HEK293 (cell line): ENCODE measurements around the gene TENT4A.

ENCODE experiments used
- CTCF ChIA-PET: fragments of 350-600 bp; formaldehyde crosslinking; extraction: SDS; loops from one replicate; lab custom pipeline; 2021; ENCODE audit warnings: antibody characterized with exemption; lab: Yijun Ruan, JAX
- POLR2A ChIA-PET: fragments of 300-600 bp; formaldehyde crosslinking; extraction: SDS; loops from one replicate; lab custom pipeline; 2020; ENCODE audit warnings: antibody characterized with exemption, inconsistent platforms; lab: Yijun Ruan, JAX
- H3K27ac ChIP-seq: fragments of 200-500 bp; sonication (Bioruptor generic); 2 replicates; pipeline ENCODE4 v1.5.1; 2014; ENCODE audit warnings: low read depth, low read length, control low read depth, inconsistent platforms; ENCODE audit errors: extremely low read depth
- H3K36me3 ChIP-seq, 2 experiments: fragments of 200-500 bp in 1 of 2; sonication (Bioruptor generic) in 1 of 2; 1 replicate in 1 of 2; 2 replicates in 1 of 2; pipeline ENCODE4 v1.5.1; 2014 to 2017; ENCODE audit warnings: inconsistent platforms in 2 of 2, low read length in 2 of 2; ENCODE audit not compliant: control insufficient read depth in 2 of 2, insufficient read depth in 1 of 2
- H3K4me1 ChIP-seq: fragments of 200-500 bp; sonication (Bioruptor generic); 2 replicates; pipeline ENCODE4 v1.5.1; 2014; ENCODE audit warnings: mild to moderate bottlenecking, low read length, inconsistent platforms; ENCODE audit not compliant: control insufficient read depth, insufficient read depth
- H3K4me3 ChIP-seq: 2 replicates; pipeline ENCODE4 v1.5.1; 2011; ENCODE audit warnings: low read depth, mild to moderate bottlenecking, control low read depth, low read length, moderate library complexity
- H3K9me3 ChIP-seq: fragments of 200-500 bp; sonication (Bioruptor generic); 2 replicates; pipeline ENCODE4 v1.5.1; 2014; ENCODE audit warnings: low read depth, low read length, inconsistent platforms; ENCODE audit not compliant: control insufficient read depth, insufficient read depth
- EGR2 ChIP-seq: fragments of 450-650 bp; formaldehyde crosslinking; IDR thresholded peaks from 2 replicates; pipeline ENCODE4 v1.5.1; 2016; ENCODE audit warnings: low read depth, missing biosample characterization, missing genetic modification characterization
- HOXC10 ChIP-seq: sonication (generic); formaldehyde crosslinking; IDR thresholded peaks from 2 replicates; pipeline ENCODE4 v1.8.1; 2023; ENCODE audit warnings: mild to moderate bottlenecking, missing genetic modification reagents
- HOXD13 ChIP-seq: sonication (generic); formaldehyde crosslinking; IDR thresholded peaks from 2 replicates; pipeline ENCODE4 v1.8.0; 2022; ENCODE audit warnings: missing genetic modification reagents, borderline replicate concordance
- INSM2 ChIP-seq: fragments of 450-650 bp; formaldehyde crosslinking; IDR thresholded peaks from 2 replicates; pipeline ENCODE4 v1.5.1; 2016; ENCODE audit warnings: missing biosample characterization, missing genetic modification characterization
- MYNN ChIP-seq: fragments of 450-650 bp; formaldehyde crosslinking; IDR thresholded peaks from 2 replicates; pipeline ENCODE4 v1.5.1; 2016; ENCODE audit warnings: missing biosample characterization, missing genetic modification characterization, borderline replicate concordance
- MZF1 ChIP-seq: fragments of 450-650 bp; formaldehyde crosslinking; IDR thresholded peaks from 2 replicates; pipeline ENCODE4 v1.5.1; 2017; ENCODE audit warnings: missing biosample characterization, missing genetic modification characterization, borderline replicate concordance
- PRDM10 ChIP-seq: fragments of 450-650 bp; formaldehyde crosslinking; IDR thresholded peaks from 2 replicates; pipeline ENCODE4 v1.5.1; 2016; ENCODE audit warnings: missing biosample characterization, missing genetic modification characterization
- WT1 ChIP-seq: fragments of 450-650 bp; formaldehyde crosslinking; IDR thresholded peaks from 2 replicates; pipeline ENCODE4 v1.5.1; 2016; ENCODE audit warnings: missing biosample characterization, missing genetic modification characterization
- ZBTB21 ChIP-seq: fragments of 450-650 bp; formaldehyde crosslinking; IDR thresholded peaks from 2 replicates; pipeline ENCODE4 v1.5.1; 2017; ENCODE audit warnings: missing biosample characterization, missing genetic modification characterization
- ZNF140 ChIP-seq: fragments of 450-650 bp; formaldehyde crosslinking; IDR thresholded peaks from 2 replicates; pipeline ENCODE4 v1.5.1; 2016; ENCODE audit warnings: missing biosample characterization, missing genetic modification characterization
- ZNF155 ChIP-seq: fragments of 450-650 bp; formaldehyde crosslinking; IDR thresholded peaks from 2 replicates; pipeline ENCODE4 v1.5.1; 2016; ENCODE audit warnings: missing biosample characterization, missing genetic modification characterization
- ZNF175 ChIP-seq: fragments of 450-650 bp; formaldehyde crosslinking; IDR thresholded peaks from 2 replicates; pipeline ENCODE4 v1.5.1; 2016; ENCODE audit warnings: missing biosample characterization, missing genetic modification characterization
- ZNF2 ChIP-seq: fragments of 450-650 bp; formaldehyde crosslinking; IDR thresholded peaks from 2 replicates; pipeline ENCODE4 v1.5.1; 2016; ENCODE audit warnings: missing biosample characterization, missing genetic modification characterization
- ZNF23 ChIP-seq: fragments of 450-650 bp; formaldehyde crosslinking; IDR thresholded peaks from 2 replicates; pipeline ENCODE4 v1.5.1; 2016; ENCODE audit warnings: missing biosample characterization, missing genetic modification characterization, borderline replicate concordance
- ZNF530 ChIP-seq: fragments of 450-650 bp; formaldehyde crosslinking; IDR thresholded peaks from 2 replicates; pipeline ENCODE4 v1.5.1; 2016; ENCODE audit warnings: low read depth, missing biosample characterization, missing genetic modification characterization
- ZNF645 ChIP-seq: fragments of 450-650 bp; formaldehyde crosslinking; IDR thresholded peaks from 2 replicates; pipeline ENCODE4; 2016; ENCODE audit warnings: missing biosample characterization, missing genetic modification characterization
- ZSCAN18 ChIP-seq: fragments of 450-650 bp; formaldehyde crosslinking; IDR thresholded peaks from 2 replicates; pipeline ENCODE4 v1.5.1; 2016; ENCODE audit warnings: missing biosample characterization, missing genetic modification characterization
- ZSCAN30 ChIP-seq: fragments of 450-650 bp; IDR thresholded peaks from 2 replicates; pipeline ENCODE4 v1.5.1; 2018; ENCODE audit warnings: missing biosample characterization, mild to moderate bottlenecking, missing genetic modification characterization, moderate library complexity
- TF ChIP-seq, protein P1 (sequence below): fragments of 450-650 bp; formaldehyde crosslinking; IDR thresholded peaks from 2 replicates; pipeline ENCODE4 v1.5.1; 2016; ENCODE audit warnings: missing biosample characterization, missing genetic modification characterization
- TF ChIP-seq, protein P2 (sequence below): fragments of 450-650 bp; formaldehyde crosslinking; IDR thresholded peaks from 2 replicates; pipeline ENCODE4 v1.5.1; 2016; ENCODE audit warnings: missing biosample characterization, missing genetic modification characterization

The TENT4A gene

DNA sequence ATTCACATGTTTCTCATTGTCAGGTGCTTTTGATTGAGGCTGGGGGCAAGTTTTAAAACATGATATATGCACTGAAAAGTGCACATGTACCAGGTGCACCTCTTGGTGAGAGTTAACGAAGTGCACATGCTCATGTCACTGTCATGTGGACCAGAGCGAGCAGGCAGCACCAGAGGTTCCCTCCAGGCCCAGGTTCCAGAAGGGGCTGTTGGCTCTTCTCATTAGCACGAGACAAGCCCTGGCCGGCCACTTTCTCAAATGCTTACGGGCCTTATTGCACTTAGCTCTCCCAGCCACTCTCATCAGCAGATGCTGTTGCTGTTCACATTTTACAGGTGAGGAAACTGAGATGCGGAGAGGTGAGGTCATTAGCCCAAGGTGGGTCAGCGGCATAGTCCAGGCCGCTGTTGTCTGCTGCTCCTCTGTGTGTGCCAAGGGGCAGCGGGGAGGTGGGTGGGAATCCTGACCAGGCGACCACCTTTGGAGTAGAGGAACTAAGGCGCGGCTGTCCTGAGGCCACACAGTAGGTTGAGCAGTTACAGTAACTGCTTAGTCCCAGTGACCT lies 27.4 kb downstream of the TENT4A start:
- H3K4me1 ChIP-seq = no peaks in the 10 kb centered on the region
- H3K4me3 ChIP-seq = no peak overlapping the region
- no peak overlapping the region for H3K27ac ChIP-seq
- TF ChIP-seq ZNF23 (tag by site-specific recombination) = no peak
- TF ChIP-seq ZSCAN30 (tag by site-specific recombination) = no peak
- TF ChIP-seq PRDM10 = no peak
- TF ChIP-seq ZNF530 = no peak
- no peak for TF ChIP-seq ZNF2 (tag by site-specific recombination)
- no peak for TF ChIP-seq HOXD13
- TF ChIP-seq ZNF140 = no peak
- no peak for TF ChIP-seq WT1 (tag by site-specific recombination)
- no peak for TF ChIP-seq ZSCAN18
- TF ChIP-seq, protein P1, sequence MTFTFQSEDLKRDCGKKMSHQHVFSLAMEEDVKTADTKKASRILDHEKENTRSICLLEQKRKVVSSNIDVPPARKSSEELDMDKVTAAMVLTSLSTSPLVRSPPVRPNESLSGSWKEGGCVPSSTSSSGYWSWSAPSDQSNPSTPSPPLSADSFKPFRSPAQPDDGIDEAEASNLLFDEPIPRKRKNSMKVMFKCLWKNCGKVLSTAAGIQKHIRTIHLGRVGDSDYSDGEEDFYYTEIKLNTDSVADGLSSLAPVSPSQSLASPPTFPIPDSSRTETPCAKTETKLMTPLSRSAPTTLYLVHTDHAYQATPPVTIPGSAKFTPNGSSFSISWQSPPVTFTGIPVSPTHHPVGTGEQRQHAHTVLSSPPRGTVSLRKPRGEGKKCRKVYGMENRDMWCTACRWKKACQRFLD = no peak
- TF ChIP-seq ZNF175 = no peak
- peaks cover 40 to 94% of the 10 kb centered on the region in 2 experiments for H3K36me3 ChIP-seq
- CTCF ChIA-PET = interaction anchor here (0.5 to 0.8 kb wide), 2 partner anchors 109 to 199 kb away, joined by 3 to 5 read pairs; no protein-coding TSS in a partner anchor
- POLR2A ChIA-PET = no interaction called here
- no peaks in the 10 kb centered on the region for H3K9me3 ChIP-seq

DNA sequence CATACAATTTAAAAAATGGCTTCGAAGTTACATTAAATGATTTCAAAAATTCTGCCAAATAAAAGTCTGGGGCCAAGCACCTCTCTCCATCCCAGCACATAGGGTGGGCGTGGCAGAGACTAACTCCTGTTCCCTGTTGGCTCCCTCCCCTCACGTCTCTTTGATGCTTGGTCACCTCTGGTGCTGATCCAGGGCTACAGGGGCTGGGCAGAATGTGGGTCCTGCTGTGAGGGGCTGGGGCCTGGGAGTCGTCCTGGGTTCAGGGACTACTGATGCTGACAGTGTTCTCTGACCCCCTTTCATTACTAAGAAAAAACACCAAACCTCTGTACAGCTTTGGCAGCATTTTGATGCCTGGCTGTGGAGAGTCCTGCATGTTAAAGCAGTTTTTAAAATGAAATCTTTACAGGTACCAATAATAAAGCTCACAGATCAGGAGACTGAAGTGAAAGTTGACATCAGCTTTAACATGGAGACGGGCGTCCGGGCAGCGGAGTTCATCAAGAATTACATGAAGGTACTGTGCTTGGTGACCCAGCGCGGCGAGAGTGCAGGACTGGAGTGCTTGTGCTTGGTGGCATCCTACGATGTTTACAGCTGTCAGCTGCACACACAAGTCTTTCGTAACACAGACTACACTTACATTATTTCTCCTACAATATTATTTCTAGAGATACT lies 29.0 kb downstream of the TENT4A start:
- POLR2A ChIA-PET = no interaction called here
- no peak overlapping the region for H3K27ac ChIP-seq
- no peak for TF ChIP-seq INSM2 (tag by site-specific recombination)
- TF ChIP-seq MYNN = no peak
- no peak for TF ChIP-seq ZBTB21 (tag by site-specific recombination)
- TF ChIP-seq ZNF155 (tag by site-specific recombination) = no peak
- no peak for TF ChIP-seq ZNF645 (tag by site-specific recombination)
- no peak for TF ChIP-seq MZF1
- TF ChIP-seq HOXC10 (CRISPR knock-in tag) = no peak
- TF ChIP-seq EGR2 (tag by site-specific recombination) = no peak
- TF ChIP-seq, protein P2, sequence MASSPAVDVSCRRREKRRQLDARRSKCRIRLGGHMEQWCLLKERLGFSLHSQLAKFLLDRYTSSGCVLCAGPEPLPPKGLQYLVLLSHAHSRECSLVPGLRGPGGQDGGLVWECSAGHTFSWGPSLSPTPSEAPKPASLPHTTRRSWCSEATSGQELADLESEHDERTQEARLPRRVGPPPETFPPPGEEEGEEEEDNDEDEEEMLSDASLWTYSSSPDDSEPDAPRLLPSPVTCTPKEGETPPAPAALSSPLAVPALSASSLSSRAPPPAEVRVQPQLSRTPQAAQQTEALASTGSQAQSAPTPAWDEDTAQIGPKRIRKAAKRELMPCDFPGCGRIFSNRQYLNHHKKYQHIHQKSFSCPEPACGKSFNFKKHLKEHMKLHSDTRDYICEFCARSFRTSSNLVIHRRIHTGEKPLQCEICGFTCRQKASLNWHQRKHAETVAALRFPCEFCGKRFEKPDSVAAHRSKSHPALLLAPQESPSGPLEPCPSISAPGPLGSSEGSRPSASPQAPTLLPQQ (tag by site-specific recombination) = no peak
- TF ChIP-seq, all 188 proteins: peak for 0
- Histone ChIP-seq H3K36me3 (peaks cover 50 to 96% of the 10 kb centered on the region in 2 experiments), H3K9me3 (no peaks in the 10 kb centered on the region), H3K4me3 (no peak overlapping the region), H3K4me1 (no peaks in the 10 kb centered on the region)
- CTCF ChIA-PET = interaction anchor here (1.3 kb wide), 1 partner anchor 18 kb away, joined by 3 read pairs; no protein-coding TSS in a partner anchor
